HCT116 (cell line): Measurements from ENCODE around the gene YKT6. TPM values are rescaled to one million over a fixed set of nuclear protein-coding genes. Genes with fewer than 3 reads are reported as not detected.

ENCODE experiments used
- ATAC-seq: fragments of 200-7000 bp; cut with Tn5 transposase; 2 replicates; pipeline ENCODE4 v1.9.1; 2020; ENCODE audit warnings: mild to moderate bottlenecking, moderate library complexity
- BruUV-seq: library from RNA; stranded (reverse); fragments of 400-500 nt; replicated peaks from 2 replicates; lab custom pipeline; 2021; lab: Mats Ljungman, UMichigan
- CTCF ChIA-PET: fragments of 300-600 bp; sonication (Branson Sonifier 250); formaldehyde crosslinking; loops from one replicate; lab custom pipeline; 2021; ENCODE audit warnings: antibody characterized with exemption; lab: Charles Lee
- POLR2A ChIA-PET: fragments of 300-600, 350-600 bp; sonication (Branson Sonifier 250); formaldehyde crosslinking; loops from one replicate; lab custom pipeline; 2021; ENCODE audit warnings: antibody characterized with exemption; lab: Charles Lee
- RAD21 ChIA-PET, 2 experiments: fragments of 300-600 bp; sonication (Branson Sonifier 250); formaldehyde crosslinking; loops; one replicate each; lab custom pipeline; 2023; ENCODE audit warnings: low total read pairs in 2 of 2; ENCODE audit not compliant: uncharacterized antibody in 2 of 2, unreplicated experiment in 2 of 2, low non-redundant PET in 1 of 2; lab: Charles Lee
- DNase-seq: peaks from one replicate; pipeline ENCODE4 v3.0.0-alpha.2; 2010; ENCODE audit warnings: low read depth, low spot score
- H2AFZ ChIP-seq: fragments of 200-600 bp; shearing (Covaris generic), sonication (generic); 2 replicates; pipeline ENCODE4 v1.6.1; 2017; ENCODE audit warnings: low read depth, mixed run types, mixed read lengths, antibody characterized with exemption, low read length; ENCODE audit not compliant: poor library complexity, severe bottlenecking
- H3K27ac ChIP-seq: 2 replicates; pipeline ENCODE4 v1.5.1; 2012; ENCODE audit warnings: low read depth, low read length
- H3K27me3 ChIP-seq: fragments of 200-600 bp; sonication (generic); 2 replicates; pipeline ENCODE4 v1.6.1; 2016; ENCODE audit warnings: mixed run types, low read length, mixed read lengths; ENCODE audit not compliant: insufficient read depth
- H3K36me3 ChIP-seq, 2 experiments: fragments of 200-500 bp in 1 of 2; fragments of 200-600 bp in 1 of 2; sonication (Bioruptor generic) in 1 of 2; sonication (generic) in 1 of 2; 2 replicates each; pipeline versions ENCODE4 v1.5.1 to v1.6.1; 2014 to 2016; ENCODE audit warnings: low read length in 2 of 2, inconsistent platforms in 1 of 2, mixed read lengths in 1 of 2, mixed run types in 1 of 2; ENCODE audit not compliant: insufficient read depth in 2 of 2, control insufficient read depth in 1 of 2
- H3K4me1 ChIP-seq, 2 experiments: fragments of 200-600 bp in 1 of 2; sonication (generic) in 1 of 2; 2 replicates each; pipeline versions ENCODE4 v1.5.1 to v1.6.1; 2012 to 2017; ENCODE audit warnings: low read length in 2 of 2, inconsistent platforms in 1 of 2, mild to moderate bottlenecking in 1 of 2, mixed read lengths in 1 of 2, mixed run types in 1 of 2, moderate library complexity in 1 of 2; ENCODE audit not compliant: insufficient read depth in 2 of 2, control insufficient read depth in 1 of 2
- H3K4me2 ChIP-seq: fragments of 200-600 bp; sonication (generic); 2 replicates; pipeline ENCODE4 v1.6.1; 2017; ENCODE audit warnings: mixed run types, low read length, mixed read lengths
- H3K4me3 ChIP-seq, 2 experiments: fragments of 200-600 bp in 1 of 2; sonication (generic) in 1 of 2; replicated peaks in 1 of 2; 2 replicates each; pipeline ENCODE4 v1.5.1; 2011 to 2016; ENCODE audit warnings: low read length in 2 of 2, control low read depth in 1 of 2, low read depth in 1 of 2, mild to moderate bottlenecking in 1 of 2, mixed read lengths in 1 of 2, mixed run types in 1 of 2
- H3K79me2 ChIP-seq: fragments of 200-600 bp; sonication (generic); 2 replicates; pipeline ENCODE4 v1.6.1; 2017; ENCODE audit warnings: mild to moderate bottlenecking, mixed run types, low read length, moderate library complexity, mixed read lengths; ENCODE audit not compliant: insufficient read depth
- H3K9ac ChIP-seq: fragments of 200-600 bp; sonication (generic); 2 replicates; pipeline ENCODE4 v1.6.1; 2016; ENCODE audit warnings: low read length, mixed read lengths
- H3K9me2 ChIP-seq: fragments of 200-600 bp; sonication (generic), shearing (Covaris generic); 2 replicates; pipeline ENCODE4 v1.6.1; 2017; ENCODE audit warnings: mixed run types, mild to moderate bottlenecking, moderate library complexity; ENCODE audit not compliant: insufficient read depth
- H3K9me3 ChIP-seq, 2 experiments: fragments of 200-500 bp in 1 of 2; fragments of 200-600 bp in 1 of 2; sonication (Bioruptor generic) in 1 of 2; sonication (generic) in 1 of 2; 2 replicates each; pipeline ENCODE4 v1.6.1; 2014 to 2017; ENCODE audit warnings: low read length in 2 of 2, mixed read lengths in 2 of 2, inconsistent platforms in 1 of 2, low read depth in 1 of 2, mild to moderate bottlenecking in 1 of 2, mixed run types in 1 of 2, moderate library complexity in 1 of 2; ENCODE audit not compliant: control insufficient read depth in 1 of 2, insufficient read depth in 1 of 2
- H4K20me1 ChIP-seq: fragments of 200-600 bp; sonication (generic), shearing (Covaris generic); 2 replicates; pipeline ENCODE4 v1.6.1; 2017; ENCODE audit warnings: mixed run types, mild to moderate bottlenecking, moderate library complexity; ENCODE audit not compliant: insufficient read depth
- ATF3 ChIP-seq: IDR thresholded peaks from 2 replicates; pipeline ENCODE4 v1.6.1; 2012
- CBX3 ChIP-seq: IDR thresholded peaks from 2 replicates; pipeline ENCODE4 v1.6.1; 2012; ENCODE audit warnings: low read depth
- EGR1 ChIP-seq: IDR thresholded peaks from 2 replicates; pipeline ENCODE4 v1.6.1; 2012; ENCODE audit warnings: low read depth
- ELF1 ChIP-seq: IDR thresholded peaks from 2 replicates; pipeline ENCODE4 v1.6.1; 2012; ENCODE audit warnings: low read depth, borderline replicate concordance
- EZH2 ChIP-seq: fragments of 200-600 bp; sonication (generic); IDR thresholded peaks from 2 replicates; pipeline ENCODE4 v1.6.1; 2017; ENCODE audit warnings: antibody characterized with exemption, mixed run types
- EZH2phosphoT487 ChIP-seq: fragments of 200-600 bp; IDR thresholded peaks from 2 replicates; pipeline ENCODE4 v1.6.1; 2018; ENCODE audit warnings: antibody characterized with exemption, borderline replicate concordance
- POLR2A ChIP-seq: IDR thresholded peaks from 2 replicates; pipeline ENCODE4 v1.7.0; 2011; ENCODE audit warnings: borderline replicate concordance; ENCODE audit not compliant: insufficient read depth, insufficient read length; ENCODE audit errors: extremely low read depth
- POLR2AphosphoS5 ChIP-seq: IDR thresholded peaks from 2 replicates; pipeline ENCODE4 v1.6.1; 2011; ENCODE audit warnings: mild to moderate bottlenecking, low read depth, low read length, moderate library complexity
- RAD21 ChIP-seq: IDR thresholded peaks from 2 replicates; pipeline ENCODE4 v1.6.1; 2012; ENCODE audit warnings: low read depth, mild to moderate bottlenecking
- SIN3A ChIP-seq: IDR thresholded peaks from 2 replicates; pipeline ENCODE4 v1.6.1; 2012; ENCODE audit warnings: low read depth
- SRF ChIP-seq: IDR thresholded peaks from 2 replicates; pipeline ENCODE4 v1.6.1; 2012; ENCODE audit warnings: low read depth
- TCF7L2 ChIP-seq: IDR thresholded peaks from 2 replicates; pipeline ENCODE4 v1.7.0; 2011; ENCODE audit warnings: borderline replicate concordance, inconsistent platforms; ENCODE audit not compliant: insufficient read depth, insufficient read length; ENCODE audit errors: extremely low read depth
- YY1 ChIP-seq: IDR thresholded peaks from 2 replicates; pipeline ENCODE4 v1.6.1; 2011; ENCODE audit warnings: low read length, low read depth, moderate library complexity, mild to moderate bottlenecking; ENCODE audit not compliant: insufficient replicate concordance; ENCODE audit errors: extremely low read depth
- ZNF274 ChIP-seq: fragments of 200-500 bp; sonication (Bioruptor generic); IDR thresholded peaks from 2 replicates; pipeline ENCODE4 v1.6.1; 2014; ENCODE audit warnings: mild to moderate bottlenecking, low read depth, low read length, inconsistent platforms
- intact Hi-C: fragments of 100-400 bp; cut with micrococcal nuclease; formaldehyde crosslinking; loops from 2 replicates; pipeline ENCODE4 v1.10.0; 2022
- total RNA-seq: library from RNA; stranded (reverse); gene quantifications from one replicate; pipeline ENCODE4 v1.2.1, GENCODE V29; 2021; ENCODE audit not compliant: unreplicated experiment
- TF ChIP-seq, protein P1 (sequence below): IDR thresholded peaks from 2 replicates; pipeline ENCODE4 v1.6.1; 2012; ENCODE audit warnings: low read depth
- TF ChIP-seq, protein P2 (sequence below): IDR thresholded peaks from 2 replicates; pipeline ENCODE4 v1.6.1; 2011; ENCODE audit warnings: mild to moderate bottlenecking, low read length, moderate library complexity; ENCODE audit not compliant: insufficient replicate concordance; ENCODE audit errors: extremely low read depth

The YKT6 gene
- total RNA-seq, 1 experiment from 2014 or later: 84.8 TPM

DNA sequence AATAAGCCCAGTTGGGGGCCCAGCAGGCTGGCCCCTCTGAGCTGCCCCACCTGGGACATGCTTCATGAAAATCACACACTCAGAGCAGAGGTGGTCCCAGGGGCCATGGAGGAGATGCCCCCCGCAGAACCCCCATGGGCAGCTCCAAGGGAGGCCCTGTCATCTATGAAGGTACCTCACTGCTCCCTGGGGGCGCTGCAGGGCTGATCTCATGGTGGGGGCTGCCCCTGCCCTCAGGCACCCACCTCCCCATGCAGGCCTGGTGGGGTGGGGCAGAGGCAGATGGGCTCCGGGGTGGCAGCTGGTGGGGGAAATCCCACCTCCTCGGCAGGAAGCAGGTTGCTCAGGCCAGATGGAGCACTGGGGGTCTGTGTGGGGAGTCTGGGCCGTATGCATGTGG lies 60.5 kb downstream of the YKT6 start:
- intact Hi-C loops: no loop called here
- ChIA-PET RAD21 (no interaction called here), POLR2A (no interaction called here), CTCF (no interaction called here)
- Histone ChIP-seq H3K9me3 (no peaks in the 10 kb centered on the region), H3K4me2 (no peak overlapping the region), H2AFZ (no peak overlapping the region), H3K36me3 (no peaks in the 10 kb centered on the region), H4K20me1 (no peaks in the 10 kb centered on the region), H3K79me2 (no peaks in the 10 kb centered on the region), H3K4me3 (no peak overlapping the region), H3K9me2 (no peaks in the 10 kb centered on the region), H3K9ac (no peak overlapping the region), H3K27ac (no peak overlapping the region), H3K27me3 (peaks cover 5% of the 10 kb centered on the region; the same call in 1 of the 2 replicates), H3K4me1 (peaks cover 4 to 21% of the 10 kb centered on the region in 2 experiments; a peak in 3 of 4 replicates)
- TF ChIP-seq POLR2A (no peak), EZH2 (no peak), CBX3 (no peak), SRF (no peak), ATF3 (no peak), SIN3A (no peak), POLR2AphosphoS5 (no peak), TCF7L2 (no peak), YY1 (no peak), ELF1 (no peak), RAD21 (no peak), EZH2phosphoT487 (no peak), EGR1 (no peak), ZNF274 (no peak)
- TF ChIP-seq, protein P1, sequence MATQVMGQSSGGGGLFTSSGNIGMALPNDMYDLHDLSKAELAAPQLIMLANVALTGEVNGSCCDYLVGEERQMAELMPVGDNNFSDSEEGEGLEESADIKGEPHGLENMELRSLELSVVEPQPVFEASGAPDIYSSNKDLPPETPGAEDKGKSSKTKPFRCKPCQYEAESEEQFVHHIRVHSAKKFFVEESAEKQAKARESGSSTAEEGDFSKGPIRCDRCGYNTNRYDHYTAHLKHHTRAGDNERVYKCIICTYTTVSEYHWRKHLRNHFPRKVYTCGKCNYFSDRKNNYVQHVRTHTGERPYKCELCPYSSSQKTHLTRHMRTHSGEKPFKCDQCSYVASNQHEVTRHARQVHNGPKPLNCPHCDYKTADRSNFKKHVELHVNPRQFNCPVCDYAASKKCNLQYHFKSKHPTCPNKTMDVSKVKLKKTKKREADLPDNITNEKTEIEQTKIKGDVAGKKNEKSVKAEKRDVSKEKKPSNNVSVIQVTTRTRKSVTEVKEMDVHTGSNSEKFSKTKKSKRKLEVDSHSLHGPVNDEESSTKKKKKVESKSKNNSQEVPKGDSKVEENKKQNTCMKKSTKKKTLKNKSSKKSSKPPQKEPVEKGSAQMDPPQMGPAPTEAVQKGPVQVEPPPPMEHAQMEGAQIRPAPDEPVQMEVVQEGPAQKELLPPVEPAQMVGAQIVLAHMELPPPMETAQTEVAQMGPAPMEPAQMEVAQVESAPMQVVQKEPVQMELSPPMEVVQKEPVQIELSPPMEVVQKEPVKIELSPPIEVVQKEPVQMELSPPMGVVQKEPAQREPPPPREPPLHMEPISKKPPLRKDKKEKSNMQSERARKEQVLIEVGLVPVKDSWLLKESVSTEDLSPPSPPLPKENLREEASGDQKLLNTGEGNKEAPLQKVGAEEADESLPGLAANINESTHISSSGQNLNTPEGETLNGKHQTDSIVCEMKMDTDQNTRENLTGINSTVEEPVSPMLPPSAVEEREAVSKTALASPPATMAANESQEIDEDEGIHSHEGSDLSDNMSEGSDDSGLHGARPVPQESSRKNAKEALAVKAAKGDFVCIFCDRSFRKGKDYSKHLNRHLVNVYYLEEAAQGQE: no peak
- TF ChIP-seq, protein P2, sequence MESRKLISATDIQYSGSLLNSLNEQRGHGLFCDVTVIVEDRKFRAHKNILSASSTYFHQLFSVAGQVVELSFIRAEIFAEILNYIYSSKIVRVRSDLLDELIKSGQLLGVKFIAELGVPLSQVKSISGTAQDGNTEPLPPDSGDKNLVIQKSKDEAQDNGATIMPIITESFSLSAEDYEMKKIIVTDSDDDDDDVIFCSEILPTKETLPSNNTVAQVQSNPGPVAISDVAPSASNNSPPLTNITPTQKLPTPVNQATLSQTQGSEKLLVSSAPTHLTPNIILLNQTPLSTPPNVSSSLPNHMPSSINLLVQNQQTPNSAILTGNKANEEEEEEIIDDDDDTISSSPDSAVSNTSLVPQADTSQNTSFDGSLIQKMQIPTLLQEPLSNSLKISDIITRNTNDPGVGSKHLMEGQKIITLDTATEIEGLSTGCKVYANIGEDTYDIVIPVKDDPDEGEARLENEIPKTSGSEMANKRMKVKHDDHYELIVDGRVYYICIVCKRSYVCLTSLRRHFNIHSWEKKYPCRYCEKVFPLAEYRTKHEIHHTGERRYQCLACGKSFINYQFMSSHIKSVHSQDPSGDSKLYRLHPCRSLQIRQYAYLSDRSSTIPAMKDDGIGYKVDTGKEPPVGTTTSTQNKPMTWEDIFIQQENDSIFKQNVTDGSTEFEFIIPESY: no peak
- no TSS peak for BruUV-seq
- DNase-seq: no peak
- no peak for ATAC-seq
